Astrocyte (in vitro differentiated cells and primary cell): Measurements from ENCODE around the gene ZFR2. TPM values are rescaled to one million over a fixed set of nuclear protein-coding genes. Genes with fewer than 3 reads are reported as not detected.

ENCODE experiments used
- DNase-seq: peaks from one replicate; pipeline ENCODE4 v3.0.0-alpha.2; 2010; ENCODE audit warnings: low read depth
- FAIRE-seq: peaks from 2 replicates; lab custom pipeline; 2011; peaks lifted over from hg19 to GRCh38; lab: Jason Lieb, UNC
- H2AFZ ChIP-seq: 2 replicates; pipeline ENCODE4 v1.6.0; 2012; ENCODE audit warnings: low read depth, low read length, inconsistent platforms
- H3K27ac ChIP-seq: 2 replicates; pipeline ENCODE4 v1.5.1; 2011; ENCODE audit warnings: low read depth, low read length, inconsistent platforms
- H3K27me3 ChIP-seq: 2 replicates; pipeline ENCODE4 v1.6.0; 2011; ENCODE audit warnings: low read length, inconsistent platforms; ENCODE audit not compliant: insufficient read depth
- H3K36me3 ChIP-seq: 2 replicates; pipeline ENCODE4 v1.5.1; 2011; ENCODE audit warnings: low read length, inconsistent platforms; ENCODE audit not compliant: insufficient read depth
- H3K4me1 ChIP-seq: 2 replicates; pipeline ENCODE4 v1.5.1; 2011; ENCODE audit warnings: low read length, inconsistent platforms; ENCODE audit not compliant: insufficient read depth
- H3K4me2 ChIP-seq: 2 replicates; pipeline ENCODE4 v1.6.0; 2012; ENCODE audit warnings: low read length, inconsistent platforms
- H3K4me3 ChIP-seq: 2 replicates; pipeline ENCODE4 v1.5.1; 2011; ENCODE audit warnings: low read depth, mild to moderate bottlenecking, low read length, inconsistent platforms; ENCODE audit not compliant: insufficient read depth
- H3K79me2 ChIP-seq: 2 replicates; pipeline ENCODE4 v1.6.0; 2012; ENCODE audit warnings: mild to moderate bottlenecking, low read length, inconsistent platforms; ENCODE audit not compliant: insufficient read depth
- H3K9ac ChIP-seq: 2 replicates; pipeline ENCODE4 v1.6.0; 2012; ENCODE audit warnings: mild to moderate bottlenecking, low read length, inconsistent platforms
- H3K9me3 ChIP-seq: 2 replicates; pipeline ENCODE4 v1.5.1; 2012; ENCODE audit warnings: low read depth, mild to moderate bottlenecking, low read length, inconsistent platforms; ENCODE audit not compliant: insufficient read depth
- H4K20me1 ChIP-seq: 2 replicates; pipeline ENCODE4 v1.6.0; 2012; ENCODE audit warnings: low read length, inconsistent platforms; ENCODE audit not compliant: insufficient read depth
- H3K27ac Mint-ChIP-seq: one replicate; pipeline ENCODE4 v1.8.0; 2021; ENCODE audit warnings: mild to moderate bottlenecking, mixed read lengths; ENCODE audit not compliant: unreplicated experiment
- H3K27me3 Mint-ChIP-seq: one replicate; pipeline ENCODE4 v1.8.0; 2021; ENCODE audit warnings: low read depth, mixed read lengths; ENCODE audit not compliant: unreplicated experiment
- H3K36me3 Mint-ChIP-seq: one replicate; pipeline ENCODE4 v1.8.0; 2021; ENCODE audit warnings: low read depth, mixed read lengths; ENCODE audit not compliant: unreplicated experiment
- H3K4me1 Mint-ChIP-seq: one replicate; pipeline ENCODE4 v1.8.0; 2021; ENCODE audit warnings: low read depth, mixed read lengths; ENCODE audit not compliant: unreplicated experiment
- H3K4me3 Mint-ChIP-seq: one replicate; pipeline ENCODE4 v1.8.0; 2021; ENCODE audit warnings: mild to moderate bottlenecking, moderate library complexity, mixed read lengths; ENCODE audit not compliant: unreplicated experiment
- H3K9me3 Mint-ChIP-seq: one replicate; pipeline ENCODE4 v1.8.0; 2021; ENCODE audit warnings: mild to moderate bottlenecking, mixed read lengths; ENCODE audit not compliant: unreplicated experiment
- CTCF ChIP-seq: IDR thresholded peaks from 2 replicates; pipeline ENCODE4 v1.5.1; 2011; ENCODE audit warnings: low read depth, mild to moderate bottlenecking, inconsistent platforms, low read length, moderate library complexity; ENCODE audit not compliant: insufficient read depth
- EZH2 ChIP-seq: IDR thresholded peaks from 2 replicates; pipeline ENCODE4 v1.6.1; 2012; ENCODE audit warnings: mild to moderate bottlenecking, low read length, inconsistent platforms; ENCODE audit not compliant: insufficient read depth
- total RNA-seq: library from RNA; stranded (reverse); gene quantifications from 2 replicates; pipeline ENCODE4 v1.2.1, GENCODE V29; 2021

Gene ZFR2
- total RNA-seq, 1 donor from 2014 or later, result 2.0 TPM

GRCh38 chr19:3781603-3782002, 87.2 kb downstream of the ZFR2 start:
- H3K27ac ChIP-seq, result no peak overlapping the region
- Mint-ChIP-seq H3K27me3 (peaks cover 9% of the 10 kb centered on the region), H3K36me3 (peaks cover 9% of the 10 kb centered on the region), H3K4me1 (no peaks in the 10 kb centered on the region), H3K4me3 (no peak overlapping the region), H3K27ac (no peak overlapping the region), H3K9me3 (peaks cover 21% of the 10 kb centered on the region)
- H4K20me1 ChIP-seq, result no peaks in the 10 kb centered on the region
- H3K36me3 ChIP-seq, result no peaks in the 10 kb centered on the region
- H3K27me3 ChIP-seq, result peaks cover 7% of the 10 kb centered on the region
- FAIRE-seq, result no peak
- H3K4me3 ChIP-seq, result no peak overlapping the region
- TF ChIP-seq EZH2, result no peak
- TF ChIP-seq CTCF, result no peak
- H3K4me1 ChIP-seq, result no peaks in the 10 kb centered on the region
- H3K79me2 ChIP-seq, result no peaks in the 10 kb centered on the region
- H2AFZ ChIP-seq, result no peak overlapping the region
- H3K9ac ChIP-seq, result no peak overlapping the region
- H3K9me3 ChIP-seq, result peaks cover 22% of the 10 kb centered on the region
- DNase-seq, result no peak
- no peak overlapping the region for H3K4me2 ChIP-seq

- Mint-ChIP-seq H3K4me1 (no peaks in the 10 kb centered on the region), H3K9me3 (peaks cover 21% of the 10 kb centered on the region), H3K36me3 (peaks cover 9% of the 10 kb centered on the region), H3K4me3 (no peak overlapping the region), H3K27ac (no peak overlapping the region), H3K27me3 (peaks cover 9% of the 10 kb centered on the region)
- Histone ChIP-seq H3K4me1 (no peaks in the 10 kb centered on the region), H3K79me2 (no peaks in the 10 kb centered on the region), H4K20me1 (no peaks in the 10 kb centered on the region), H3K27me3 (peaks cover 7% of the 10 kb centered on the region), H3K9ac (no peak overlapping the region), H3K4me2 (no peak overlapping the region), H3K27ac (no peak overlapping the region), H2AFZ (no peak overlapping the region), H3K36me3 (no peaks in the 10 kb centered on the region), H3K9me3 (peaks cover 22% of the 10 kb centered on the region), H3K4me3 (no peak overlapping the region)
- FAIRE-seq, result no peak
- no peak for TF ChIP-seq CTCF
- DNase-seq, result no peak
Observed at GRCh38 chr19:3780786-3781304, 88.0 kb downstream of the ZFR2 start.

GRCh38 chr19:3778899-3779723, 89.7 kb downstream of the ZFR2 start:
- Histone ChIP-seq H3K79me2 (no peaks in the 10 kb centered on the region), H3K9ac (no peak overlapping the region), H4K20me1 (no peaks in the 10 kb centered on the region), H3K4me1 (no peaks in the 10 kb centered on the region), H3K4me2 (no peak overlapping the region), H3K4me3 (no peak overlapping the region), H3K9me3 (peaks cover 22% of the 10 kb centered on the region), H2AFZ (no peak overlapping the region), H3K27me3 (no peaks in the 10 kb centered on the region), H3K36me3 (no peaks in the 10 kb centered on the region), H3K27ac (no peak overlapping the region)
- DNase-seq (no peak), FAIRE-seq (no peak)
- no peak overlapping the region for H3K27ac Mint-ChIP-seq
- H3K4me3 Mint-ChIP-seq, result no peak overlapping the region
- no peaks in the 10 kb centered on the region for H3K4me1 Mint-ChIP-seq
- H3K27me3 Mint-ChIP-seq, result peaks cover 3% of the 10 kb centered on the region
- peaks cover 21% of the 10 kb centered on the region for H3K9me3 Mint-ChIP-seq
- H3K36me3 Mint-ChIP-seq, result peaks cover 9% of the 10 kb centered on the region
- TF ChIP-seq CTCF, result no peak
- no peak for TF ChIP-seq EZH2
